Raji (cell line): Measurements from ENCODE around the gene PARD3.

ENCODE experiments used
- POLR2A ChIP-seq: IDR thresholded peaks from 2 replicates; pipeline ENCODE4 v1.6.1; 2011; ENCODE audit warnings: low read depth, low read length, control low read depth; ENCODE audit not compliant: insufficient read depth

PARD3 gene

GRCh38 chr10:34537629-34538231 is 277.4 kb downstream of the PARD3 start:
- TF ChIP-seq POLR2A: no peak

GRCh38 chr10:34535872-34536271 is 279.2 kb downstream of the PARD3 start:
- TF ChIP-seq POLR2A: no peak

GRCh38 chr10:34530778-34531177 is 284.3 kb downstream of the PARD3 start:
- TF ChIP-seq POLR2A: no peak

- TF ChIP-seq POLR2A: no peak
These were observed 286.8 kb downstream of the PARD3 start for GRCh38 chr10:34528320-34528719.

- TF ChIP-seq POLR2A: no peak
These were observed 288.1 kb downstream of the PARD3 start for GRCh38 chr10:34526758-34527730.

GRCh38 chr10:34526186-34526585 is 288.9 kb downstream of the PARD3 start:
- no peak for TF ChIP-seq POLR2A

GRCh38 chr10:34524369-34525091 is 290.6 kb downstream of the PARD3 start:
- no peak for TF ChIP-seq POLR2A

- no peak for TF ChIP-seq POLR2A
These were observed 291.9 kb downstream of the PARD3 start for GRCh38 chr10:34523017-34523767.

GRCh38 chr10:34522546-34522945 is 292.6 kb downstream of the PARD3 start:
- no peak for TF ChIP-seq POLR2A

- TF ChIP-seq POLR2A: no peak
These were observed 294.6 kb downstream of the PARD3 start for GRCh38 chr10:34520510-34520909.

GRCh38 chr10:34520084-34520483 is 295.0 kb downstream of the PARD3 start:
- TF ChIP-seq POLR2A: no peak

GRCh38 chr10:34514290-34514689 is 300.8 kb downstream of the PARD3 start:
- no peak for TF ChIP-seq POLR2A

GRCh38 chr10:34513636-34514035 is 301.5 kb downstream of the PARD3 start:
- no peak for TF ChIP-seq POLR2A

- no peak for TF ChIP-seq POLR2A
These were observed 307.9 kb downstream of the PARD3 start for GRCh38 chr10:34507217-34507616.

- TF ChIP-seq POLR2A: no peak
These were observed 308.3 kb downstream of the PARD3 start for GRCh38 chr10:34506786-34507185.
